ENCODE measurements around the gene OR13C4. TPM values are rescaled to one million over a fixed set of nuclear protein-coding genes. Genes with fewer than 3 reads are reported as not detected.

The OR13C4 gene
- total RNA-seq, 2 donors from 2014 or later = not detected

- DNase-seq (ENCODE audit: low spot score) (no peak), ATAC-seq (no peak)
- peaks cover 12% of the 10 kb centered on the region for H3K9me3 Mint-ChIP-seq
- no peak within 1 kb of the TSS for H3K27ac Mint-ChIP-seq
- no peak within 1 kb of the TSS for H3K4me3 Mint-ChIP-seq
- no peaks in the 10 kb centered on the region for H3K36me3 Mint-ChIP-seq
- H3K27me3 Mint-ChIP-seq = no peaks in the 10 kb centered on the region
- H3K4me1 Mint-ChIP-seq (ENCODE audit: low read depth in 2 of 2) = no peaks in the 10 kb centered on the region
Measured at GRCh38 chr9:104503963-104504362, 23.0 kb downstream of the OR13C4 start, which contains the start of gene OR13F1. Gene OR13F1 (plus strand): TSS chr9:104504263. CDS start chr9:104504263, 0 bp downstream.

GRCh38 chr9:104503440-104503839 is 23.6 kb downstream of the OR13C4 start:
- H3K27ac Mint-ChIP-seq = no peak overlapping the region
- H3K36me3 Mint-ChIP-seq = no peaks in the 10 kb centered on the region
- H3K4me1 Mint-ChIP-seq (ENCODE audit: low read depth in 2 of 2) = no peaks in the 10 kb centered on the region
- peaks cover 10% of the 10 kb centered on the region for H3K9me3 Mint-ChIP-seq
- H3K27me3 Mint-ChIP-seq = no peaks in the 10 kb centered on the region
- DNase-seq (ENCODE audit: low spot score) (no peak), ATAC-seq (no peak)
- H3K4me3 Mint-ChIP-seq = no peak overlapping the region

- no peak for DNase-seq (ENCODE audit: low spot score)
- no peak for ATAC-seq
- Mint-ChIP-seq H3K36me3 (no peaks in the 10 kb centered on the region), H3K9me3 (no peaks in the 10 kb centered on the region), H3K27me3 (no peaks in the 10 kb centered on the region), H3K4me3 (no peak overlapping the region), H3K27ac (no peak overlapping the region), H3K4me1 (ENCODE audit: low read depth in 2 of 2) (no peaks in the 10 kb centered on the region)
Measured at GRCh38 chr9:104494808-104495207, 32.2 kb downstream of the OR13C4 start.

- ATAC-seq (no peak), DNase-seq (ENCODE audit: low spot score) (no peak)
- Mint-ChIP-seq H3K4me3 (no peak overlapping the region), H3K4me1 (ENCODE audit: low read depth in 2 of 2) (no peaks in the 10 kb centered on the region), H3K36me3 (no peaks in the 10 kb centered on the region), H3K9me3 (peaks cover 7% of the 10 kb centered on the region), H3K27me3 (no peaks in the 10 kb centered on the region), H3K27ac (no peak overlapping the region)
Measured at GRCh38 chr9:104485014-104485413, 42.0 kb downstream of the OR13C4 start.

- no peaks in the 10 kb centered on the region for H3K36me3 Mint-ChIP-seq
- no peaks in the 10 kb centered on the region for H3K27me3 Mint-ChIP-seq
- DNase-seq (ENCODE audit: low spot score) = no peak
- ATAC-seq = no peak
- H3K4me1 Mint-ChIP-seq (ENCODE audit: low read depth in 2 of 2) = no peaks in the 10 kb centered on the region
- H3K4me3 Mint-ChIP-seq = no peak overlapping the region
- peaks cover 7% of the 10 kb centered on the region for H3K9me3 Mint-ChIP-seq
- H3K27ac Mint-ChIP-seq = no peak overlapping the region
Measured at GRCh38 chr9:104482921-104483570, 44.0 kb downstream of the OR13C4 start.

Other genes with a start within 250 kb of the OR13C4 start
- not detected for gene OR13F1, start 22.9 kb downstream of the OR13C4 start, total RNA-seq
- gene OR13C3, start 9.6 kb upstream of the OR13C4 start, total RNA-seq = not detected
- gene OR13C8, start 42.0 kb upstream of the OR13C4 start, total RNA-seq = not detected
- not detected for gene OR13C5, start 72.2 kb upstream of the OR13C4 start, total RNA-seq
- not detected for gene OR13C2, start 78.4 kb upstream of the OR13C4 start, total RNA-seq
- gene OR13C9, start 91.0 kb upstream of the OR13C4 start, total RNA-seq = not detected
- not detected for gene OR13D1, start 167.3 kb upstream of the OR13C4 start, total RNA-seq
- 1 to 10 TPM; 5.6 to 7.7 TPM for gene NIPSNAP3A, start 220.5 kb upstream of the OR13C4 start, total RNA-seq
- not detected for gene NIPSNAP3B, start 236.9 kb upstream of the OR13C4 start, total RNA-seq

All from natural killer cell treated with Interleukin-12 subunit alpha and Interleukin-12 subunit beta and Interleukin-15 and Interleukin-18, amount 100 ng/mL, for 72 hours (primary cell).